Stomach (tissue), 9 donors: ENCODE data around the gene RHOBTB1. TPM values are rescaled to one million over a fixed set of nuclear protein-coding genes. Genes with fewer than 3 reads are reported as not detected.

ENCODE experiments used
- DNase-seq, 2 donors: peaks; one replicate each; pipeline versions ENCODE4 v3.0.0 to v3.0.0-alpha.2; 2013 to 2019
- H3K27ac ChIP-seq, 5 donors: fragments of 200-600 bp in 4 of 5; sonication (generic) in 4 of 5; one replicate each; pipeline ENCODE4 v1.5.1; 2013 to 2019; ENCODE audit warnings: mild to moderate bottlenecking in 1 of 5, moderate library complexity in 1 of 5
- H3K27me3 ChIP-seq, 3 donors: fragments of 200-600 bp; sonication (generic); one replicate each; pipeline ENCODE4 v1.5.1; 2017 to 2019; ENCODE audit warnings: mixed run types in 1 of 3
- H3K36me3 ChIP-seq, 4 donors: fragments of 200-600 bp; sonication (generic); 1 replicate in 3 of 4; 2 replicates in 1 of 4; pipeline ENCODE4 v1.5.1; 2016 to 2019
- H3K4me1 ChIP-seq, 4 donors: fragments of 200-600 bp; sonication (generic); one replicate each; pipeline ENCODE4 v1.5.1; 2016 to 2019
- H3K4me3 ChIP-seq, 4 donors: fragments of 200-600 bp; sonication (generic) in 3 of 4; one replicate each; pipeline ENCODE4 v1.5.1; 2016 to 2019; ENCODE audit warnings: mild to moderate bottlenecking in 1 of 4
- H3K9me3 ChIP-seq, 4 donors: fragments of 200-600 bp; sonication (generic); one replicate each; pipeline ENCODE4 v1.5.1; 2016 to 2019
- EP300 ChIP-seq: sonication (generic); formaldehyde crosslinking; IDR thresholded peaks from one replicate; pipeline ENCODE4 v1.6.1; 2017; ENCODE audit warnings: antibody characterized with exemption
- POLR2A ChIP-seq, 4 donors: fragments of 450-650 bp; IDR thresholded peaks; one replicate each; pipeline ENCODE4 v1.6.1; 2016; ENCODE audit warnings: antibody characterized with exemption in 4 of 4, control low read depth in 2 of 4, mild to moderate bottlenecking in 1 of 4, moderate library complexity in 1 of 4
- POLR2AphosphoS5 ChIP-seq, 3 donors: sonication (generic); formaldehyde crosslinking; IDR thresholded peaks; one replicate each; pipeline ENCODE4 v1.6.1; 2016; ENCODE audit warnings: antibody characterized with exemption in 3 of 3
- WGBS, 5 donors: extraction: QIAGEN DNeasy Blood & Tissue Kit in 3 of 5; methylation state at CpG; one replicate each; pipeline versions ENCODE4 v1.1.5 to v1.1.7; 2013 to 2018; 5-methylcytosine and 5-hydroxymethylcytosine counted together
- intact Hi-C: fragments of 100-400 bp; cut with DNase I; formaldehyde crosslinking; loops from one replicate; pipeline ENCODE4 v1.15.1; 2023; ENCODE audit warnings: low total_unique reads
- polyA plus RNA-seq, 3 donors: library from polyadenylated mRNA; stranded (reverse); fragments of 200-250 nt; gene quantifications; one replicate each; pipeline ENCODE4 v1.2.3, GENCODE V29; 2013
- total RNA-seq, 5 donors: library from RNA; depleted of rRNA; stranded (reverse); fragments of >200 nt; gene quantifications; one replicate each; pipeline versions ENCODE4 v1.1.0 to v1.2.3, GENCODE V29; 2014 to 2016
- TF ChIP-seq, protein P1 (sequence below), 7 experiments: fragments of 450-650 bp in 4 of 7; fragments of 200-600 bp in 3 of 7; sonication (generic) in 3 of 7; IDR thresholded peaks; one replicate each; pipeline ENCODE4 v1.5.1; 2016 to 2019; ENCODE audit warnings: antibody characterized with exemption in 7 of 7, control low read depth in 2 of 7, mild to moderate bottlenecking in 1 of 7
- donor health status: healthy with polysubstance abuse.
- donor health status: Bipolar disorder and iron deficiency.
- donor health status: healthy.

Gene RHOBTB1
- total and polyA plus RNA-seq, 8 donors: 2.3 to 302 (median 21.9) TPM

DNA sequence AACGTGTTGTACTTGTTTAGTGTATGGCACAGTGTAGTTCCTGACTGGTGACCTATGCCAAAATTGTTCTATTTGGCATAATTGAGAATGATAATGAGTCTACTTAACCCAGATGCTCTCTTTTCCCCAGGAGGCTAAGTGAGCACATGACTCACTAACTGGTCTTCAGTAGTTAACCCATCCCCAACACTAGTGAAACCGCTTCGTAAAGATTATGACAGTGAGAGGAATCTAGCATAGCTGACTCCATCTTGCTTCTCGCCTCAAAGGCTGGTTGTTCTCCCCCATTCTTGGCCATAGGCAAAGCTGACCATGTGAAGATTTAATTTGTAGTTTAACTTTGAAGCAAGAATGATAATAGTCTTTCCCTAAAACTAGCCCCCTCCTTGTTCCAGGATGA lies 118.5 kb downstream of the RHOBTB1 start:
- TF ChIP-seq EP300 (no peak), POLR2A (IDR thresholded peaks at IDR 0.05) (no peak), POLR2AphosphoS5 (IDR thresholded peaks at IDR 0.05) (no peak)
- TF ChIP-seq, protein P1, sequence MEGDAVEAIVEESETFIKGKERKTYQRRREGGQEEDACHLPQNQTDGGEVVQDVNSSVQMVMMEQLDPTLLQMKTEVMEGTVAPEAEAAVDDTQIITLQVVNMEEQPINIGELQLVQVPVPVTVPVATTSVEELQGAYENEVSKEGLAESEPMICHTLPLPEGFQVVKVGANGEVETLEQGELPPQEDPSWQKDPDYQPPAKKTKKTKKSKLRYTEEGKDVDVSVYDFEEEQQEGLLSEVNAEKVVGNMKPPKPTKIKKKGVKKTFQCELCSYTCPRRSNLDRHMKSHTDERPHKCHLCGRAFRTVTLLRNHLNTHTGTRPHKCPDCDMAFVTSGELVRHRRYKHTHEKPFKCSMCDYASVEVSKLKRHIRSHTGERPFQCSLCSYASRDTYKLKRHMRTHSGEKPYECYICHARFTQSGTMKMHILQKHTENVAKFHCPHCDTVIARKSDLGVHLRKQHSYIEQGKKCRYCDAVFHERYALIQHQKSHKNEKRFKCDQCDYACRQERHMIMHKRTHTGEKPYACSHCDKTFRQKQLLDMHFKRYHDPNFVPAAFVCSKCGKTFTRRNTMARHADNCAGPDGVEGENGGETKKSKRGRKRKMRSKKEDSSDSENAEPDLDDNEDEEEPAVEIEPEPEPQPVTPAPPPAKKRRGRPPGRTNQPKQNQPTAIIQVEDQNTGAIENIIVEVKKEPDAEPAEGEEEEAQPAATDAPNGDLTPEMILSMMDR (IDR thresholded peaks at IDR 0.05): no peak
- intact Hi-C loops: loop anchor here (10.0 kb wide), 1 partner anchor 139 kb away; no protein-coding TSS in a partner anchor
- DNase-seq: no peak

DNA sequence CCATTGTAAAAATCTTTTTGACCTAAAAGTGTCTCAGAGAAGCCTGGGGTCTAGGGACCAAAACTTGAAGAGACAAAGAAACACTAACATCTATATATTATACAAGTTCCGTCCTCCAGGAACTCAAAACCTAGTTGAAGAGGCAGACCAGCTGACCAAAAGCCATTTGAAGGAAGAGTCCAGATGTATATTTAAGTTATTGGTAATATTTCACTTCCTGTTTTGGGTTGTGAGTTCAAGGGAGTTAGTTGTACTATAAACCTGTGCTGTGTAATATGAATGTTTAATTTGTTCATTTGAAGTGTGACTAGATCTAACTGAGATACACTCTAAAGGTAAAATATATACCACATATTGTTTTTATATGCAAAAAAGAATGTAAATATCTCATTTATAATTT lies 120.7 kb downstream of the RHOBTB1 start:
- Histone ChIP-seq H3K27me3 (no peaks in the 10 kb centered on the region), H3K9me3 (no peaks in the 10 kb centered on the region), H3K4me1 (peaks cover 0 to 22% (median 13%) of the 10 kb centered on the region in 4 donors), H3K36me3 (no peaks in the 10 kb centered on the region), H3K4me3 (no peak overlapping the region), H3K27ac (no peak overlapping the region)
- no peak for TF ChIP-seq POLR2A (IDR thresholded peaks at IDR 0.05)
- no peak for TF ChIP-seq POLR2AphosphoS5 (IDR thresholded peaks at IDR 0.05)
- no peak for TF ChIP-seq EP300
- TF ChIP-seq, protein P1 (IDR thresholded peaks at IDR 0.05): no peak
- intact Hi-C loops: loop anchor here (10.0 kb wide), 1 partner anchor 141 kb away; no protein-coding TSS in a partner anchor
- no peak for DNase-seq
- WGBS, 5 donors: 88 to 98% (median 89%) methylated on average over 1 of the region's 1 CpG

More for the DNA sequence above, 118.5 kb downstream of the RHOBTB1 start:
- no peak overlapping the region for H3K27ac ChIP-seq
- no peak overlapping the region for H3K4me3 ChIP-seq
- H3K27me3 ChIP-seq: no peaks in the 10 kb centered on the region
- no peaks in the 10 kb centered on the region for H3K9me3 ChIP-seq
- WGBS, 5 donors: 73 to 83% (median 77%) methylated on average over 4 of the region's 4 CpGs
- no peaks in the 10 kb centered on the region for H3K36me3 ChIP-seq
- H3K4me1 ChIP-seq: peaks cover 0 to 16% (median 9%) of the 10 kb centered on the region in 4 donors

DNA sequence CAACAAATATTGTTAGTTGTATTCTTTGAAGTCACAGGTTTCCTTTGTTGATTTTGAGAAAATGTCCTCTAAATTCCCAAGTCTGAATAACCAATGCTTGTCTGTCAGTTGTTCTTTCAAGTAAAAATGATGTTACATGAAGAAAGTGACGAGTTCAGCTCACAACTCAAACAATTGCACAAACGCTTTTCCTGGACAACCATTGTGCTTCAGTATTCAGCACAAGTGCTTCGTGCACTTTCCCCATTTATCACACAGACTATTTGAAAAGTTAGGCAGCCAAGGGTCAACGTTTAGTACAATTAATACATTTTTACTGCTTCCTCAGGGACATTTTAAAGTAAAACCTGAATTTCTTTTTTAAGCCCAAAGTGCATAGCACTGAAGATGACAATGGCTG lies 121.2 kb downstream of the RHOBTB1 start:
- intact Hi-C loops: loop anchor here (10.0 kb wide), 1 partner anchor 142 kb away; no protein-coding TSS in a partner anchor

DNA sequence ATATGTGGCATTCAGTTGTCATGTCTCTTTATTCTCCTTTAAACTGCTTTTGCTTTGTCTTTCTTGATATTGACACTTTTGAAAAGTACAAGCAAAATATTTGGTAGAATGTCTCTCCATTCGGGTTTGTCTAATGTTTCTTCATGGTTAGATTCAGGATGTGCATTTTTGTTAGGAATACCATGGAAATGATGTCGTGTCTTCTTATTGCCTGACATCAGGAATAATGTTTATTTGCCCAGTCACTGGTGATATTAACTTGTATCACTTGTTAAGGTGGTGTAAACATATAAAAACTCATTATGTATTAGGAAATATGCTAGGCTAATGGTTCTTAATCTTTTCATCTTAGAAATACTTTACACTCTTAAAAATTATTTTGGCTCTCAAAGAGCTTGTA lies 122.3 kb downstream of the RHOBTB1 start:
- DNase-seq: no peak
- Histone ChIP-seq H3K27ac (no peak overlapping the region), H3K9me3 (no peaks in the 10 kb centered on the region), H3K4me1 (peaks cover 0 to 28% (median 15%) of the 10 kb centered on the region in 4 donors), H3K27me3 (no peaks in the 10 kb centered on the region), H3K36me3 (no peaks in the 10 kb centered on the region), H3K4me3 (no peak overlapping the region)
- intact Hi-C loops: loop anchor here (10.0 kb wide), 1 partner anchor 143 kb away; no protein-coding TSS in a partner anchor
- WGBS, 5 donors: 64 to 79% (median 72%) methylated on average over 2 of the region's 2 CpGs
- no peak for TF ChIP-seq EP300
- TF ChIP-seq POLR2A (IDR thresholded peaks at IDR 0.05): no peak
- TF ChIP-seq, protein P1 (IDR thresholded peaks at IDR 0.05): no peak
- TF ChIP-seq POLR2AphosphoS5 (IDR thresholded peaks at IDR 0.05): no peak

More for the DNA sequence above, 121.2 kb downstream of the RHOBTB1 start:
- no peaks in the 10 kb centered on the region for H3K36me3 ChIP-seq
- peaks cover 0 to 18% (median 9%) of the 10 kb centered on the region in 4 donors for H3K4me1 ChIP-seq
- H3K4me3 ChIP-seq: no peak overlapping the region
- 56 to 70% (median 63%) methylated on average over 4 of the region's 4 CpGs for WGBS, 5 donors
- H3K27me3 ChIP-seq: no peaks in the 10 kb centered on the region
- no peaks in the 10 kb centered on the region for H3K9me3 ChIP-seq
- DNase-seq: no peak
- no peak overlapping the region for H3K27ac ChIP-seq
- TF ChIP-seq EP300 (no peak), POLR2AphosphoS5 (IDR thresholded peaks at IDR 0.05) (no peak), POLR2A (IDR thresholded peaks at IDR 0.05) (no peak)
- TF ChIP-seq, protein P1 (IDR thresholded peaks at IDR 0.05): no peak
